Suppressor macrophage (primary cell): ENCODE measurements around the gene INO80E.

Experiments
- DNase-seq, 4 experiments: peaks; one replicate each; pipeline ENCODE4 v3.0.0-alpha.2; 2020 to 2022

INO80E gene

GRCh38 chr16:29993191-29993902, 2.7 kb upstream of the INO80E start:
- no peak for DNase-seq

- peak in 1 of 4 experiments; percentile 12 for DNase-seq
Measured at GRCh38 chr16:29993903-29994599, 2.0 kb upstream of the INO80E start.

- peak; percentile 11 to 55 (median 32) for DNase-seq
Measured at GRCh38 chr16:29994600-29995323, 1.3 kb upstream of the INO80E start.

GRCh38 chr16:29995324-29995910, 624 bp upstream of the INO80E start, which contains the start of gene HIRIP3:
HIRIP3 (minus strand) TSS chr16:29995617; CDS start chr16:29995605, 12 bp downstream.
- DNase-seq: peak; percentile 94 to 97 (median 96)

- peak in 2 of 4 experiments; percentile 7 to 19 for DNase-seq
Measured at GRCh38 chr16:29996766-29997250, 767 bp downstream of the INO80E start.

GRCh38 chr16:29999605-30000004, 3.6 kb downstream of the INO80E start:
- DNase-seq: no peak

GRCh38 chr16:30000735-30001631, 4.9 kb downstream of the INO80E start:
- no peak for DNase-seq

GRCh38 chr16:30002614-30003346, 6.7 kb downstream of the INO80E start:
- no peak for DNase-seq

GRCh38 chr16:30003670-30004423, 7.8 kb downstream of the INO80E start:
- DNase-seq: no peak

GRCh38 chr16:30004424-30004776, 8.4 kb downstream of the INO80E start:
- DNase-seq: no peak

GRCh38 chr16:30004811-30005242, 8.8 kb downstream of the INO80E start:
- DNase-seq: no peak

GRCh38 chr16:30005341-30006094, 9.5 kb downstream of the INO80E start:
- DNase-seq: peak; percentile 50 to 74 (median 66)

- DNase-seq: no peak
Measured at GRCh38 chr16:30006095-30006473, 10.0 kb downstream of the INO80E start.

GRCh38 chr16:30006659-30007377, 10.8 kb downstream of the INO80E start:
- DNase-seq: no peak

- DNase-seq: no peak
Measured at GRCh38 chr16:30007378-30007895, 11.4 kb downstream of the INO80E start.

- DNase-seq: no peak
Measured at GRCh38 chr16:30009085-30009862, 13.2 kb downstream of the INO80E start.

GRCh38 chr16:30009990-30010843, 14.2 kb downstream of the INO80E start:
- DNase-seq: peak in 1 of 4 experiments; percentile 22
